ENCODE results near the gene CHAF1A.

GRCh38 chr19:4365341-4365740 lies 37.1 kb upstream of the CHAF1A start:
- no peak for TF ChIP-seq CTCF (IDR thresholded peaks at IDR 0.05)
- no peak for TF ChIP-seq ZFX (IDR thresholded peaks at IDR 0.05; ENCODE audit: borderline replicate concordance)

All from 22Rv1 (cell line).